HT1080 (cell line): Measurements from ENCODE around the gene NR2F1. TPM values are rescaled to one million over a fixed set of nuclear protein-coding genes. Genes with fewer than 3 reads are reported as not detected.

Source experiments
- DNase-seq: peaks from one replicate; pipeline ENCODE4 v3.0.0-alpha.2; 2015; ENCODE audit warnings: low read depth
- total RNA-seq: library from RNA; depleted of rRNA; stranded (reverse); fragments of >200 nt; shearing (Covaris generic); gene quantifications from 2 replicates; pipeline ENCODE4 v1.2.3, GENCODE V29; 2014

NR2F1 gene
- total RNA-seq, 1 experiment from 2014 or later, result 7.2 TPM

DNA sequence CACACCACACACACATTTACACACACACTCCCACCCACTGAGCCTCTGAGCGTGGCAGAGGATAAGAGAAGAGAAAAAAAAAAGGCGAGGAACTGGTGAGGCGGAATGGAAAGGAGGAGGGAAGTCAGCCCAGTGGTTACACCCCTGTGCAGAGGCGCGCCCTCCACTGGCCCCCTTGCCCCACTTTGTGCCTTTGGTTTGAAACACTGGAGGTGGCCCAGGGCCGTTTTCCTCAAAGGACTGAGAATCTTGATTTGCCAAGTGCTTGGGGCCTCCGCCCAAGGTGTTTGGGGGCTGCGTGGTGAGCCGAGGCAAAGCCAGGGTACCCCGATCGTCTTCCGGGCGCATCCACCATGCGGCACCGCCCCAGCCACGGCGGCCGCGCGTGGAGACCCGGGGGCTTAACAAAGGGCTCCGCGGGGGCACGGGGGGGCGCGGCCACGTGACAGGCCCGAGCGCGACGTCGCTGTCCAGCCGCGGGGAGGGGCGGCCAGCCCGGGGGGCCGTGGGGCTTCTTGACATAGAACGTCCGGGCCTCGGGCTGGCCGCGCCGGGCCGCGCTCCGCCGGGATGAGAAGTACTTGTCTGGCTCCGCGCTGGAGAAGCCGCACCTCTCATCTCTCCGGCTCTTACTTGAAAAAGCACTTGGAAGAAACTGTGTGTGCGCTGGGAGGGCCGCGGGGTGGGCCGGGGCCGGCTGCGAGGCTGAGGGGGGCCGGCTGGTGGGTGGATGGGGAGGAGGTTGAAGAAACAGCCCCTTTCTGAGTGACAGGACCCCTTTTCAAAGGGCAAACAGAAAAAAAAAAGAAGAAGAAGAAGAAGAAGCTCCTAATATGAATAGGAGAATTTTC lies 21.0 kb downstream of the NR2F1 start:
- no peak for DNase-seq

DNA sequence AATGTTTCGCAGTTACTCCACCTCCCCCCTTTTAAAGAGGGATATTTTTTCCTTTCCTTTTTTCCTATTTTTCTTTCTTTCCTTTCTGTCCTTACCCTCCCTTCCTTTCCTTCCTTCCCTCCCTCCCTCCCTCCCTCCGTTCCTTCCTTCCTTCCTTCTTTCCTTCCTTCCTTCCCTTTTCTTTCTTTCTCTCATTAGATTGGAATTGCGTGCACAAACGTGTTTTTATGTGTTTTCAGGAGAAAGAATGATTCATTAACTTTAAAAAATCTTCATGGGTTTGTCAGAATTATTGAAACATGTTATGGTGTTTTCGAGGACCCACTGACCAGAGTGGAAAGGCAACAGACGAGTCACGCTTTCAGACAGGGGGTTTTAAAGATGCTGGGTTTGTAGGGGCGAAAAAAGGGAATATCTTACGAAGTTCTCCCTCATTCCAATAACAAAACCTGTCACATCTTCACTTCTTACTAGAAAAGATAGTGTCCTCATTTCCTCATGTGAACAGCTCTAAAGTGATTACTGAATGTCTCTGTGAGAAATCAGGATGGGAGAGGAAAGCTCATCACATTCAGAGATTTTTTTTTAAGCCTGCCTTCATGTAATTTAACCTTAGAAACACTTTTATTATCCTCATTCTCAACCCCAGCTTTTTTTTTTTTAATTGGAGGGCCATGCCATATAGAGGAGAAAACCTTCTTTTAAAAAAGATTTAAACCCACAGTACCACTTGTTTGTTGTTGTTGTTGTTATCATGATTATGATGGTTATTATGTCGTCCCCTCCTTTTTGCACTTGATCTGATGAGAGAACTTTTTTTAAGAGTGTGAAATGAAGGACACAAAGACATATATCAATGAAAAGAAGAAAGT lies 21.9 kb downstream of the NR2F1 start:
- no peak for DNase-seq

DNA sequence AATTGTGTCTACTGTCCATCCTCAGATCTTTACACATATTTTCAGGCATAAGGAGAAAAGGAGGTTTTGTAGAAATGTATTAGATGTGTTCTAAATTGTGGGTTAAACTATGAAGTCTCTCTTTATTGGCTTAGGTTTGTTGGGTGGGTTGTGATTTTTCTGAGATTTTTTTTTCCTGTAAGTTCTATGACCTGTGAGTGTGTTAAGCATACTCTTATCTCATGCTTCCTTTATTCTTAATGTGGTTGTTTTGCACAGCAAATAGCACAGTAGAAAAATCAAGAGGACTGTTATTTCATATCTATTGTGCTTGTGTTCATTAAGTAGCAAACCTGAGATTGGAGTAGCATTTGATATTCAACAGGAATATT lies 23.3 kb downstream of the NR2F1 start:
- no peak for DNase-seq

DNA sequence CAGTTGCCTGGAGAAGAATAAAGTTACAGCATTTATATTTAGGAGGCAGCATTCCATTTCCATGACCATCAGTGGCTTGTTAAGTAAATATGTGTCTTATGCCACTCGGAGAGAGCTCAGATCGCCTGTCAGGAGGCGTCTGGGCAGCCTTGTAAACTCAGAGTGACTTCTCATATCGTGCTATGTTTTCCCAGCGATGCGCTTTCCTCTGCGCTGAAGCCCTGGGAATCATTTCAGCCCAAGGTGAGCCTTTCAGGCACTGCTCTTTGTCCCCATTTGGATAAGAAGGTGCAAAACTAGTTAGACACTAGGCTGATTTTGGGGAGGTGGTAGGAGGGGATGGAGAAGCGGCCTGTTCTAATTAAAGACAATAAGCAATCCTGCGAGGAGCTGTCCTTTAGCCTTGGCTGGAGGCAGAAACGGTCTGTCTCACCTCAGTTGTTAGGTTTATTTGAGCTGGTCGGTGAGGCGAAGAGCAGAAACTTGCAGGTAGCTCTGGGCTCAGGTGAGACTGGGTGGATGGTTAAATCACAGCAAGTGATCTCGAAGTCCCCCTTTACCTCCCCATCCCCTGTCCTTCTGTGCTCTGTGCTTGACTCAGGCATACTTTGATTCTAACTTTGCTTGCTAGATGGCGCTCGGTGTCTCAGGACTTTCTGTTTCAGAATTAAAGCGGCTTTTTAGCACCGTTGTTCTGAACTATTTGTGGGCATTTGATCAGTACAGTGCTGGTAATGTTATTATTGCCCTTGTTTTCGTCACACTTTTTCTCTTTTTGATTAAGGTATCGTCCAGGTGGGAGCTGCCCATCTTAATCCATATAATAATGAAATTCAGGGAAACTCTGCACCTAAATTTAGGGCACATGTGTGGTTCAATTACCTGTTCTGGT lies 24.6 kb downstream of the NR2F1 start:
- peak; percentile 45 for DNase-seq

DNA sequence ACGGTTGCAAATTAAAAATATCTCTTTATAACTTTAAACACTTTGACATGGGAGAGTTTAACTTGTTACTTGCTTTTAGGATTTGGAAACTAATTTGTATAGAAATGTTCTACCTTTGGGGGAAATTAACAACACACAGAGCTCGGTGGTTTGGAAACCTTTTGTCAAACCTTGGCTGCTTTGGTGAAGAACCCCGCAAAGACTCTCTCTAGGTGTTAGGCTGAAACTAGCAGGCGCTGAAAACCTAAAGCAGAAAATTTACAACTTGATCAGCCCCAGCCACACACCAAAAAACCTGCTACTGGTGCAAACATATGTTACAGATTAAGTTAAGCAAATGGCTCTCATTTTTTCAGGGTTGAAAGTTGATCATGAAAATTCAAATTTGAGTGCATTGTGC lies 25.8 kb downstream of the NR2F1 start:
- no peak for DNase-seq

DNA sequence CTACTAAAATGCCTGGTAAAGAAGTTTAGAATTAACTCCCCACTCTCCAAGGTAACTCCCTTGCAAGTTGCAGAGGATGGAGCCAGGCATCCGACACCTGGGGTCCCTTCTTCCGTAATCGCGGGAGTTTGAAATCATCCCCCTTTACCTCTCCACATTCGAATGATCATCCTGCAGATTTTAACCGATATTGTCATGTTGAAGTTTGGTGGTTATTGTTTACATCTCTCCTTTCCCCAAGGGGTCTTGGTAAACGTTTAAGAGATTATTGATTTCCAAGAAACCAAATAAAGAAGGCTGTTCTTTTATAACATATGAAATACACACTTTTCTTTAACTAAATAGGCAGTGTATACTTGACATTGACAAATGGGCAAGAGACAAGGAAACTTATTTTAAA lies 26.7 kb downstream of the NR2F1 start:
- no peak for DNase-seq

DNA sequence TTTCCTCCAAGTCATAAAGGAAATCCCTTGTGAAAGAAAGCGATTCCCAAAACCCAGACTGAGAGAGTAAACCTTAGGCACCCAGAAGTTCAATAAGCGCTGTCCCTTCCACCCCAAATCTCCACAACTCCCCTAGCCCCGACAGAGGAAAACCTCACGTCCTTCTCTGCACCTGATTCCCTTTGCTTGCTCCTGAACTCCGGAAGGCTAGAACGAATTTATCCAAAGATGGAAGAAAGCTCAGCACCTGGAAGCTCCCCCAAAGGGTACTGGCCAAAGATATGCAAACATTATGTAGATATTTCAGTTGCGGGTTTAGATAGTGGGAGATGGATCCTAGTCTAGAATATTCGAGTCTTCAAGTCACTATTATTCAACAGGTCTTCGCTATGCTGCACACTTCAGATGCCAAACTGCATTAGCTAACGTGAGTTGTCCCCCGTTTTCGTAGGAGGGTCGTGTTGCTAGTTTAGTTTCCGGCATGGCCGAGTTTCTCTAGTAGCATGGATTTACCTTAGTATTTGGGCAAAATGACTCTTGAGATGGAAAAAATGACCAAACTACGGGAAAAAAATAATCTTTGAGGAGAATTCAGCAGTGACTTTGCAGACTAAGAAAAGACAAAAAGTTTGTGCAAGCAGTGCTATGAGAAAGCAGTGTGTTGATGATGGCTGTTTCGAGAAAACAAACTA lies 27.7 kb downstream of the NR2F1 start:
- no peak for DNase-seq

DNA sequence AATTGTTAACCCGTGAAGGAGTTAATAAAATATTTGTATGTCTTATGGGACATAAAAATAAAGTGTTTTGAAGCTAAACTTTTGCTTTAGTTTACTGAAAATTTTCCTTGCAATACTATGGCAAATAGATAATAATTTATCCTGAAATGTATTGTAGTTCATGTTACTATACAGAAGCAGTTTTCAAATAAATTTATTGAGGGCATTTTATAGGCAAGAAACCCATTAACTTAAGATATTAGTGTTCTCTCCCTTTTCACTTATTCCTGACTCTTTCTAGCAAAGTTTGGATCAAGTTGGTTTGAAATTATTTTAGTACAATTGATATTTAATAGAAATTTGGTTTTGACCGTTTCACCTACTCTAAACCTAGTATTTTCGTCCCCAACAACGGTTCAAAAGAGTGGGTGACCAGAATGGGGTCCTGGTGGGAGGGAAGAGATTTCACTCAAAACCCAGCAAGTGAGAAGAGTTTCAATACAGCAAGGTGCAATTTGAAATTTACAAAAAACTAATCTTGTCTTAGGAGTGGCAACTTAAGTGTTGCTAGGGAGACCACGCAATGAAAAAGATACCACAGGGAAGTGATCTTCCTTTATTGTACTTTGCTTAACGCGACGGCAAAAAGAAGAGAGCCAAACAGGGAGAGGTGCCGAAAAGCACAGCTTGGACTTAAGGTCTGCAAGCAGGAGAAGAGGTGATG lies 28.4 kb downstream of the NR2F1 start:
- no peak for DNase-seq

DNA sequence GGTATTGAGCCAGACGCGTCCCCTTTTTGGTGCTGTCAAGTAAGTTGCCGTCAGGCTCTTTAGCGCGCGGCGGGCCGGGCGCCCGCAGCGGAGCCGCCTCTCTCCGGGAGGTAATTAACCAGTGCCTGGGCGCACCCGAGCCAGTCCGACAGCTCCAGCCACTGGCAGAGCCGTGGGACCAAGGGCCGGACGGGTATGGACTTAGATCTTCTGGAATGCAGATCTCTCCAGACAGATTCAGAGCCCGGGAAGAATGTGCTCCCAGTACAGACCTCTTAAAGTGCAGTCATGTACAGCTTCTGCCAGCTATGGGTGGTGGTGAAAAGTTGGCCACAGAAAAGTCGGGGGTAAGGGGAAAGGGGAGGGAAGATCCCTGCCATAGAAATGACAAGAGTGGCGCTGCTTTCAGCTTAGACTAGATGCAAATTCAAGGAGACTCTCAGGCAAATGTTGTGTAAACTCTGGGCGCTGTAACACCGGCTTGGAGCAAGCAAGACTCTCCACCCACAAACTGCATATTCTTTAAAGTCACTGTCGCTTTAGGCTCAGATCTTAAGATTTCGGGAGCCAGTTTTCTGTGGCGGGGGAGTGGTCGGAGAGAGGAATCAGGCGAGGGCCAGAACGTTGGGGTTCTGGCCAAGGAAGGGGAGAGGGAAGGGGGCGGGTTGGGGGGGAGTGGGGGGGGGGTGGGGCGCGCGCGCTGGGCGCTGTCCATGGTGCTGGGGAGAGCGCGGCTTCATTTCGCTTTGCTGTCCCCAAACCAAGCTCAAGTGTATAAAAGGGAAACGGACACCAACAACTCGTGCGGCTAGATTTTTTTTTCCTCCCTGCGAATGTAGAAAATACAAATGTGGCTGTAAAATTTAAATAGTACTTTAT lies 29.2 kb downstream of the NR2F1 start:
- no peak for DNase-seq

DNA sequence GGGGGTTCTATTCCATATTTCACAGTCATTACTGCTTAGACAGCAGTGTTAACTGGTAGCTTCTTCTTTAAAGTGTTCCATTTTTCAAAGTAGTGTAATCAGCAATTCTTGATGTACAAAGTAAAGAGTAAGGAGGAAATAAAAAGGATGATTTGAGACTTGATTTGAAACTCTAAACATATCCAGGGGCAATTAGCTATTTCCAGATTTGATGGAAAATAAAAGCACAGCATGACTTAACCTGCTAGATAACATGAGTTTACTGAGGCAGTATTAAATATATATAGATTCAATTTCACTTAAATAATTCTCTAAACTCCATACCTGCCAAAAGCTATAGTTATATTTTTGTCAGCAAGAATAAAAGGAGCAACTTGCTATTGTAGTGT lies 29.8 kb downstream of the NR2F1 start:
- no peak for DNase-seq

DNA sequence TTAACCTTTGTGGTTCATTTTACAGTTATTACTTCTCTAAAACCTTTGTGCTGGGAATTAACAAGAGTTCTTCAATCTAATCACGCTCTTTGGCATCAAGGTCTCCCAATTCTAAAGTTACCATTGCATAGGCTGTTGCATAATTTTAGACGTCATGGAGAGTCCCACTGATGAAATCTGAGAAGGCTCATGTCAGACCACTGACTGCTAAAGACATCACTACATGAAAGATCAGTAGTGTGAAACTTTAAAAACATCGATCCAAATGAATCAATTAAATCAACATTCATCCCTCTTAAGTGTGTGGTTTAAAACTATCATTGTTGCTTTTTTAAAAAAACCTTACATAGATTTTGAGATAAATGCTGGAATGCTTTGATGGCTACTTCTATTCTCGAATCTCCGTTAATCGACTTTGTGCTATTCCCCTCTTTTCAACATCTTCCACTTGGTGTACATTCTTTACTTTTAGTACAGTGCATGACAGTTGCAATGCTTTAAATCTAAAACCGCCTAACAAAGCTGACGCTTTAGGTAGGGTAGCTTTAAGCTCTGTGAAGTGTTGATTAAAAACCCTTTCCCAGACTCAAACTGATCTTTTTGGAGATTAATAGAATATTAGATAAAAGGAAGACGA lies 33.6 kb downstream of the NR2F1 start:
- DNase-seq, result no peak

DNA sequence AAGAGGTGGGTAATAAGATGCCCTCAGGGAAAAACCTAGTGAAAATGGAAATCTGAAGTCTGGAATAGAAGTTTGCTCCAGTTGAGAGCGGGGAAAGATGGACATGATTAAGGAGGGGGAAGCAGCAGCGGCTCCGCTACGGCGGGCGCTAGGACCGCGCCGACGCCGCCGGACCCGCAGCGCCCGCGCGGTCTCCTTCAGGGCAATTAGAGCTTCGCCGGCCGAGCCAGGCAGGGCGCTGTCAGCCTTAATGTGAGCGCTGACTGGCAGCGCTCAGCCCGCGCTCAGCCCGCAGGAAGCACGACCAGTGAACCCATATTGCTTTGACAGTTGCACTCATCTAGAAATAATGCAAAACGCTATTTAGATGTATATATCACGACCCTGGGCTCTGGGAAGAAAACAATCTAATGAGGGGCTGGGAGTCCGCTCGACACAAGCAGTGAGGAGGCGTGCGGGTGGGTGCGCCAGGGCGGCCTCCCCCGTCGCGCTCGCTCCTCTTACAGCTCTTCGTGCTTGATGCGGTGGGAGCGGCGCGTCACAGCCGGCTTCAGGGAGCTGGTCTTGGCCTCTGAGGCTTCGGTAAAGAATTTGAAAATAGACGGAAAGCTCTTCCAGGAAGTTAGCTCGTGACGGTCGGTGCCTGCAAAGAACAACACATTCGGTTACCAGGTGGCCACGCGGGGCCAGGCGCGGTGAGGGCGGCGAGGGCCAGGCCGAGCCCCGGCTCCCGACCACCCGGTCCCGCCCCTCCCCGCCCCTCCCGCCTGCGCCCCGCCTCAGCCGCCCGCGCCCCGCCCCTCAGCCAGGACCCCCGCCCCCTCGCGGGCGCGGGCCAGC lies 37.7 kb downstream of the NR2F1 start:
- DNase-seq, result peak; percentile 71

DNA sequence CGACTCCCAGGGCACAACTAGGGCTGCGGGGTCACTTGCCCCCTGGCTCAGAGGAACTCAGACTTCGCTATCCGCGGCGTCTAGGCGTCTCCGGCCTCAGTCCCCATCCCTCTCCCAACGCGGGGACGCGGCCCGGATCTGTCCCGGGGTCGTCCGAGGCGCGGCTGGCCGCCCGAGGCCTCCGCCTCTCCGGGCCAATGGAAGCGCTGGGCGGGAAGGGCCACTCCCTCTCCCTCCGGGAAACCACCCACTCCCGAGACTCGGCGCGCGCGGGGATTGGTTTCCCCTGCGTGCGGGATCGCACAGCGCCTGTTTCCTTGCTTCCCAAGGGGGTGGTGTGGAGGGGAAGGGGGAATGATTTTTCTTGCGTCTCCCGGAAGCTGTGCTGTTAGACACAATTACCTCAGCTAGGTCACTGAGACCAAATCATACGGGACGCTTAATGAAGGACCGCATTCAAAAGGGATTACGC lies 38.3 kb downstream of the NR2F1 start:
- no peak for DNase-seq

DNA sequence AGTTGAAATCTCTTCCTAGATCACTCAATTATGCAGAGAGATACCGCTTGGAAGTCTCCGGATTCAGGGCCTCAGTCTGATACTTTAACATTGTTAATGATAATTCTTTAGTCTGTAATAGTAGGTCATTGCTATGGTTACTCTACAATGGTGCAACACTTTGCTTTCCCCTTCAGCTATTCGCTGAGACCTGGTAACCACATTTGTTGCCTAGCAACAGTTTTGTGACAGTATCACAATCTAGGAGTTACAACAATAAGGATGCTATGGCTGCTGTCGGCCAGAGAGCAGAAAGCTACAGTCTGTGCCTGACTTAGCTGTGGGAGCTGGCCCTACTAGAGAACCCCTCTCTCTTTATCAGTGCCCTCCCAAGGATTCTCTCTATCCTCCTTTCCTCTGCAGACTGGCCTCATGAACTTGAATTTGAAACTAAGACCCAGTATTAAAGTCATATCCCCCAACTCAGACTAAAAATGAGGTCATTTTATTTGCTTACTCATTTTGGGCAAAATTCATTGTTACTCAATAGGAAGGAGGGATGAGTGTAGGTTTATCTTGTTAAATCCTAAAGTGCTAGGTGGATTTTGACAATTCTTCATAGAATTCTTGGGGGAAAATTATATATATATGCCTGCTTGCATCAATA lies 39.3 kb downstream of the NR2F1 start:
- DNase-seq, result peak; percentile 21

DNA sequence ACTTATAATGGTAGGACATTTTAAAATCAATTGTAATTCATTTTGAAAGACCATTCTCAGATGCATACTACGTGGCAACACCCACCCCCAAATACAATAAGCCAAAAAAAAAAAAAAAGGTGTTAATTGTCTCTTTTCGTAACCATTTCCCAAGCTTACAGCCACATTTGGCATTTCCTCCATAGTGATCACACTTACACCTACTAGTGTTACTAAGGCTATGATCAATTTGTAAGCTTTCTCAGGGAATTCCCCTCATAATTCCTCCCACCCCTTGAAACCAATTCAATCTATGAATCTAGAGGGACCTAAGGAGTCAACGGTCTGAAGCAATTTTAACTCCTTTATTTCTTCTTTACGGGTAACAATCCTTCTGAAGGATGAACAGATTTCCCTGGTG lies 40.1 kb downstream of the NR2F1 start:
- DNase-seq, result no peak

DNA sequence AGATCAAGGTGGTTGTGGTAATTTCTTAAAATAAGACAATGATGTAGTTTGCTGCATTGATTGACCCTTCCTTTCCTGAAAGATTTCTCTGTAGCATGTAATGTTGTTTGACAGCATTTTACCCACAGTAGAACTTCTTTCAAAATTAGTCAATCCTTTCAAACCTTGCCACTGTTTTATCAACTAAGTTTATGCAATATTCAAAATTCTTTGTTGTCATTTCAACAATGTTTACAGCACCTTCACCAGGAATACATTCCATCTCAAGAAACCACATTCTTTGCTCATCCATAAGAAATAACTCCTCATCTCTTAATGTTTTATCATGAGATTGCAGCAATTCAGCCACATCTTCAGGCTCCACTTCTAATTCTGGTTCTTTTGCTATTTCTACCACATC lies 43.8 kb downstream of the NR2F1 start:
- no peak for DNase-seq

DNA sequence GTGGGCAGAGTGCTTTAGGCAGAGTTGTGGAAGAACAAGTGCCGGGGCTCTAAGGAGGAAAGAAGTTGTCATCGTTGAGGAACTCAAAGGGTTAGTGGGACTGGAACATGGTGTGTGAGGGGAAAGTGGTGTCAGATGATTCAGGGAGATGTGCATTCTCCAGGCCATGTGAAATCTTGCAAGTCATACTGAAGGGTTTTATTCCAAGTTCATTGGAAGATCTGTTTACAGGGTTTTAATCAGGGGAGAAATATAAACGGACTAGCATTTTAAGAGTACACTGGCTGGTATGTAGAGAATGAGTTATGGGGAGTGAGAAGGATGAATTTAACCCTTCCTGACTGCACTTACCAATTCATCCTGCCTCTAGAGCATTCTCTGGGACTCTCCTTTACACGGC lies 49.3 kb downstream of the NR2F1 start:
- no peak for DNase-seq
